ENCODE data around the gene KRT40.

Gene KRT40

GRCh38 chr17:40993084-40993483 lies 9.0 kb upstream of the KRT40 start:
- Histone ChIP-seq H2AFZ (ENCODE audit: low read length) (no peak overlapping the region), H4K20me1 (ENCODE audit: insufficient read depth, low read length, poor library complexity, severe bottlenecking) (no peaks in the 10 kb centered on the region), H3K9ac (ENCODE audit: low read depth, low read length, poor library complexity, severe bottlenecking) (no peak overlapping the region), H3F3A (ENCODE audit: low read depth) (no peaks in the 10 kb centered on the region), H3K9me3 (ENCODE audit: insufficient read depth, low read depth, low read length) (no peaks in the 10 kb centered on the region), H3K27me3 (ENCODE audit: insufficient read depth, low read length, poor library complexity, severe bottlenecking) (no peaks in the 10 kb centered on the region), H3K4me3 (ENCODE audit: low read length, poor library complexity, severe bottlenecking) (no peak overlapping the region), H3K4me2 (ENCODE audit: low read depth, low read length, poor library complexity, severe bottlenecking) (no peak overlapping the region), H3K36me3 (ENCODE audit: insufficient read depth, low read length) (no peaks in the 10 kb centered on the region), H3K4me1 (ENCODE audit: insufficient read depth, low read length, poor library complexity, severe bottlenecking) (no peaks in the 10 kb centered on the region), H3K79me2 (ENCODE audit: insufficient read depth, low read length) (no peaks in the 10 kb centered on the region), H3K9me2 (replicated peaks; ENCODE audit: low read depth, low read length) (no peaks in the 10 kb centered on the region)
- no peak for TF ChIP-seq EZH2phosphoT487 (IDR thresholded peaks at IDR 0.05; ENCODE audit: borderline replicate concordance)
- TF ChIP-seq, protein P1, sequence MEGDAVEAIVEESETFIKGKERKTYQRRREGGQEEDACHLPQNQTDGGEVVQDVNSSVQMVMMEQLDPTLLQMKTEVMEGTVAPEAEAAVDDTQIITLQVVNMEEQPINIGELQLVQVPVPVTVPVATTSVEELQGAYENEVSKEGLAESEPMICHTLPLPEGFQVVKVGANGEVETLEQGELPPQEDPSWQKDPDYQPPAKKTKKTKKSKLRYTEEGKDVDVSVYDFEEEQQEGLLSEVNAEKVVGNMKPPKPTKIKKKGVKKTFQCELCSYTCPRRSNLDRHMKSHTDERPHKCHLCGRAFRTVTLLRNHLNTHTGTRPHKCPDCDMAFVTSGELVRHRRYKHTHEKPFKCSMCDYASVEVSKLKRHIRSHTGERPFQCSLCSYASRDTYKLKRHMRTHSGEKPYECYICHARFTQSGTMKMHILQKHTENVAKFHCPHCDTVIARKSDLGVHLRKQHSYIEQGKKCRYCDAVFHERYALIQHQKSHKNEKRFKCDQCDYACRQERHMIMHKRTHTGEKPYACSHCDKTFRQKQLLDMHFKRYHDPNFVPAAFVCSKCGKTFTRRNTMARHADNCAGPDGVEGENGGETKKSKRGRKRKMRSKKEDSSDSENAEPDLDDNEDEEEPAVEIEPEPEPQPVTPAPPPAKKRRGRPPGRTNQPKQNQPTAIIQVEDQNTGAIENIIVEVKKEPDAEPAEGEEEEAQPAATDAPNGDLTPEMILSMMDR (conservative IDR thresholded peaks at IDR 0.05; ENCODE audit: low read length), result no peak

DNA sequence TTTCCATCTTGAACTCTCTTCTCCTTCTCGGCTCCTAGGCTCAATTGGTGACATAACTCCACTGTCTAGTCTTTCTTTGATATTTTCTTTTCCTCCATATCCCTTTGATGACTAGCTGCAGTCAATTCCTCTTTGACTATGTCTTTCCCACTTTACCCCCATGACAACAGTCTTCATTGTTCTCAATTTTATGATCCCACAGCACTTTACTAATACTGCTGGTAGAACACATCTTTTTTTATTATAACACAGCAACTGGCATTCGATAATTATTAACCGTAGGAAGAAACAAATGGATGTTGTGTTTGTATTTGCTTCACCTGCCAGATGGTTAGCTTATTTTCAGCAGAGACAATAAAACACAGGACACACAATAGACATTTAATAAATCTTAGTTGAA lies 8.5 kb upstream of the KRT40 start:
- no peak overlapping the region for H3K4me3 ChIP-seq (ENCODE audit: low read length, poor library complexity, severe bottlenecking)
- H3K79me2 ChIP-seq (ENCODE audit: insufficient read depth, low read length), result no peaks in the 10 kb centered on the region
- no peaks in the 10 kb centered on the region for H3K4me1 ChIP-seq (ENCODE audit: insufficient read depth, low read length, poor library complexity, severe bottlenecking)
- no peaks in the 10 kb centered on the region for H3K27me3 ChIP-seq (ENCODE audit: insufficient read depth, low read length, poor library complexity, severe bottlenecking)
- no peaks in the 10 kb centered on the region for H3F3A ChIP-seq (ENCODE audit: low read depth)
- no peaks in the 10 kb centered on the region for H3K9me2 ChIP-seq (replicated peaks; ENCODE audit: low read depth, low read length)
- no peak overlapping the region for H3K4me2 ChIP-seq (ENCODE audit: low read depth, low read length, poor library complexity, severe bottlenecking)
- no peaks in the 10 kb centered on the region for H3K9me3 ChIP-seq (ENCODE audit: insufficient read depth, low read depth, low read length)
- no peak for TF ChIP-seq EZH2phosphoT487 (IDR thresholded peaks at IDR 0.05; ENCODE audit: borderline replicate concordance)
- TF ChIP-seq, protein P1 (conservative IDR thresholded peaks at IDR 0.05; ENCODE audit: low read length), result no peak
- no peaks in the 10 kb centered on the region for H3K36me3 ChIP-seq (ENCODE audit: insufficient read depth, low read length)
- no peak overlapping the region for H3K9ac ChIP-seq (ENCODE audit: low read depth, low read length, poor library complexity, severe bottlenecking)
- H4K20me1 ChIP-seq (ENCODE audit: insufficient read depth, low read length, poor library complexity, severe bottlenecking), result no peaks in the 10 kb centered on the region
- H2AFZ ChIP-seq (ENCODE audit: low read length), result no peak overlapping the region

DNA sequence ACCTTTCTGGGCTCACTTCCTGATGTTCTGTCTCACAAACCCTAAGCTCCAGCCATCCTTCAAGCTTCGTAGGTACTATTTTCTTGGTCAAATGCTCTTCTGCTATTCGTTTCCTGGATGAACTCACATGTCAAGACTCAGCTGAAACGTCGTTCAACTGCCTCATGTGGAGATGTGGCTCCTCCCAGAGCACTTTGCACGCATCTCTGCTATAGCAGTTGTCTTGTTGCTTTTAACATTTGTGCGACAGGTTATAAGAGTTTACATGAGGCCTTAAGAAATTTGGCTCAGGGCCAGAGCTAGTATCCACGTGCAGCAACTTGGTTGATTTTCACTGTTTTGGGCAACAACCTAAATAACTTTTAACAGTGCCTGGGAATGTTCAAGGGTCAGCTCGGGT lies 2.8 kb upstream of the KRT40 start:
- H3K9ac ChIP-seq (ENCODE audit: low read depth, low read length, poor library complexity, severe bottlenecking), result no peak overlapping the region
- peaks cover 12% of the 10 kb centered on the region for H3K27me3 ChIP-seq (ENCODE audit: insufficient read depth, low read length, poor library complexity, severe bottlenecking)
- H4K20me1 ChIP-seq (ENCODE audit: insufficient read depth, low read length, poor library complexity, severe bottlenecking), result no peaks in the 10 kb centered on the region
- no peaks in the 10 kb centered on the region for H3K79me2 ChIP-seq (ENCODE audit: insufficient read depth, low read length)
- H3K9me2 ChIP-seq (replicated peaks; ENCODE audit: low read depth, low read length), result no peaks in the 10 kb centered on the region
- H3K9me3 ChIP-seq (ENCODE audit: insufficient read depth, low read depth, low read length), result no peaks in the 10 kb centered on the region
- no peak overlapping the region for H2AFZ ChIP-seq (ENCODE audit: low read length)
- H3F3A ChIP-seq (ENCODE audit: low read depth), result no peaks in the 10 kb centered on the region
- H3K4me2 ChIP-seq (ENCODE audit: low read depth, low read length, poor library complexity, severe bottlenecking), result no peak overlapping the region
- H3K4me1 ChIP-seq (ENCODE audit: insufficient read depth, low read length, poor library complexity, severe bottlenecking), result no peaks in the 10 kb centered on the region
- H3K4me3 ChIP-seq (ENCODE audit: low read length, poor library complexity, severe bottlenecking), result no peak overlapping the region
- TF ChIP-seq EZH2phosphoT487 (IDR thresholded peaks at IDR 0.05; ENCODE audit: borderline replicate concordance), result no peak
- TF ChIP-seq, protein P1 (conservative IDR thresholded peaks at IDR 0.05; ENCODE audit: low read length), result no peak
- H3K36me3 ChIP-seq (ENCODE audit: insufficient read depth, low read length), result no peaks in the 10 kb centered on the region

All from Loucy (cell line).